Spinal cord (tissue), 10 donors: Measurements from ENCODE around the gene DCST2. TPM values are rescaled to one million over a fixed set of nuclear protein-coding genes. Genes with fewer than 3 reads are reported as not detected.

ENCODE experiments used
- DNase-seq, 6 donors: peaks; one replicate each; pipeline versions ENCODE4 v3.0.0 to v3.0.0-alpha.2; 2013 to 2015; ENCODE audit warnings: low spot score in 6 of 6, low read depth in 4 of 6
- H3K27ac ChIP-seq: one replicate; pipeline ENCODE4 v1.5.1; 2013; ENCODE audit warnings: low read depth, low read length, control low read depth
- H3K27me3 ChIP-seq: one replicate; pipeline ENCODE4 v1.6.1; 2013; ENCODE audit warnings: low read length; ENCODE audit not compliant: control insufficient read depth, insufficient read depth
- H3K36me3 ChIP-seq: one replicate; pipeline ENCODE4 v1.6.1; 2013; ENCODE audit warnings: low read length; ENCODE audit not compliant: control insufficient read depth, insufficient read depth
- H3K4me1 ChIP-seq: one replicate; pipeline ENCODE4 v1.6.1; 2013; ENCODE audit warnings: low read length; ENCODE audit not compliant: control insufficient read depth, insufficient read depth
- H3K4me3 ChIP-seq: one replicate; pipeline ENCODE4 v1.5.1; 2013; ENCODE audit warnings: low read depth, low read length, control low read depth
- H3K9me3 ChIP-seq: one replicate; pipeline ENCODE4 v1.6.1; 2013; ENCODE audit warnings: low read length; ENCODE audit not compliant: control insufficient read depth, insufficient read depth
- WGBS: methylation state at CpG from one replicate; pipeline ENCODE4 v1.1.5; 2013; ENCODE audit warnings: missing lambda C conversion rate; ENCODE audit not compliant: insufficient coverage; 5-methylcytosine and 5-hydroxymethylcytosine counted together
- long read RNA-seq, 4 donors: transcript quantifications; one replicate each; lab custom pipeline, GENCODE V29; 2026
- polyA plus RNA-seq, 2 donors: library from polyadenylated mRNA; unstranded; fragments of 120-200 nt; gene quantifications; one replicate each; pipeline ENCODE4 v1.2.1, GENCODE V29; 2013; ENCODE audit not compliant: insufficient read length in 2 of 2
- total RNA-seq, 2 donors: library from RNA; depleted of rRNA in 1 of 2; stranded (reverse); fragments of 120-200 nt in 1 of 2; fragments of >200 nt in 1 of 2; gene quantifications; one replicate each; pipeline versions ENCODE4 v1.2.3 to v1.2.4, GENCODE V29; 2013 to 2014
- donor health status: healthy.

The DCST2 gene
- total RNA-seq, result 1 to 10 TPM in 1 of 2 donors, under 1 TPM in 1; 0.10 to 1.0 TPM
- polyA plus RNA-seq, result 1 to 10 TPM; 1.1 to 1.2 TPM
- long read RNA-seq, donor 1, result 0 reads
- long read RNA-seq, donor 2, result 0 reads
- long read RNA-seq, donor 3, result 0 reads
- long read RNA-seq, donor 4, partial matches to known transcripts, result 0 of 1 reads
- long read RNA-seq, donor 4, other reads (novel, unspliced or antisense), result 0 of 1 reads

DNA sequence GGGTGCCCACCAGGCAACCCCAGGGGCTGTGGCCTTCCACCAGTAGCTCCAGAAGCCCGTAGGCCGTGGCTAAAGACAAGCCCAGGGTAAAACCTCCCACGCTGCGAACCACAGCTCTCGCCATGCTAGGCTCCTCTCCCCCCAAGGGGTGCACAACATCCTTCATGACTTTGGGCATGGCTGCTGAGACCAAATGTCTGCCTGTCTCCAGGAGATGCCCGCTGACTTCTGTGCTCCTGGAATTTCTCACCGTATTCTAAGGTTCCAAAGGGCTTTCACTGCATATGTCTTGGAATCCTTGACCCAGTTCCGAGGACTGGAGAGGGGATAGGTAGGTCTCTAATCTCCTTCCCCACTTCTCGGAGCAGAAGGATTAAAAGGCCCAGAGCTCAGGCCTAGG is at the start of gene DCST2, which contains the start of gene DCST1:
DCST2 (minus strand) TSS at position 258 of the 400 bp plus-strand sequence; CDS start at position 178, 80 bp downstream.
DCST1 (plus strand) TSS at position 301 of the 400 bp plus-strand sequence. CDS start 213 bp downstream, outside the sequence.
- no peaks in the 10 kb centered on the region for H3K9me3 ChIP-seq
- H3K4me3 ChIP-seq, result no peak within 1 kb of the TSS
- H3K36me3 ChIP-seq, result no peaks in the 10 kb centered on the region
- H3K4me1 ChIP-seq, result no peaks in the 10 kb centered on the region
- DNase-seq, result no peak
- 91% methylated on average over 9 of the region's 9 CpGs for WGBS
- no peaks in the 10 kb centered on the region for H3K27me3 ChIP-seq
- no peak within 1 kb of the TSS for H3K27ac ChIP-seq

DNA sequence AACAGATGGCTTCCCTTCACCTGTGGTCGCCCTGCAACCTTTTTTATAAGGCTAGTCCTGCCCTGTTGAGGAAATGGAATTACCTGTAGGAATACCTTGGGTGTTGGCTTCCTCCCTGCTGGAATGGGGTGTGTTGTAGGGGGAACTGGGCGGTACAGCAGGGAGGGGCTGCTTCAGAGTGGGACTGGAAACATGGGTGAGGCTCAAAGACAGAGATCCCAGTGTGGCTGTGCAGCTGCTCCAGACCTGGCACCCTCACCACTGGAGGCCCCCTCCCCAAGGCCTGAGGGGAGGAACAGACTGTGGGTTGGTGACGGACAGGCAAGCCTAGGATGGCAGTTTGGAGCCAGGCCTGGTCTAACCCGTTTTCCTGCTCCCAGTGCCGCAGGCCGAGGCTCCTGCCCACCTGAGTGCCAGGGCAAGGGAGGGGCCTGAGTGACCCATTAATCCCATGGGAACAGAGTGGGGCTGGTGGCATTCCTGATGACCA is 49.5 kb upstream of the DCST2 start:
- Histone ChIP-seq H3K36me3 (peaks cover 26% of the 10 kb centered on the region), H3K4me1 (peaks cover 77% of the 10 kb centered on the region), H3K27me3 (peaks cover 40% of the 10 kb centered on the region), H3K9me3 (no peaks in the 10 kb centered on the region), H3K4me3 (no peak overlapping the region), H3K27ac (no peak overlapping the region)
- no peak for DNase-seq
- 51% methylated on average over 6 of the region's 6 CpGs for WGBS

DNA sequence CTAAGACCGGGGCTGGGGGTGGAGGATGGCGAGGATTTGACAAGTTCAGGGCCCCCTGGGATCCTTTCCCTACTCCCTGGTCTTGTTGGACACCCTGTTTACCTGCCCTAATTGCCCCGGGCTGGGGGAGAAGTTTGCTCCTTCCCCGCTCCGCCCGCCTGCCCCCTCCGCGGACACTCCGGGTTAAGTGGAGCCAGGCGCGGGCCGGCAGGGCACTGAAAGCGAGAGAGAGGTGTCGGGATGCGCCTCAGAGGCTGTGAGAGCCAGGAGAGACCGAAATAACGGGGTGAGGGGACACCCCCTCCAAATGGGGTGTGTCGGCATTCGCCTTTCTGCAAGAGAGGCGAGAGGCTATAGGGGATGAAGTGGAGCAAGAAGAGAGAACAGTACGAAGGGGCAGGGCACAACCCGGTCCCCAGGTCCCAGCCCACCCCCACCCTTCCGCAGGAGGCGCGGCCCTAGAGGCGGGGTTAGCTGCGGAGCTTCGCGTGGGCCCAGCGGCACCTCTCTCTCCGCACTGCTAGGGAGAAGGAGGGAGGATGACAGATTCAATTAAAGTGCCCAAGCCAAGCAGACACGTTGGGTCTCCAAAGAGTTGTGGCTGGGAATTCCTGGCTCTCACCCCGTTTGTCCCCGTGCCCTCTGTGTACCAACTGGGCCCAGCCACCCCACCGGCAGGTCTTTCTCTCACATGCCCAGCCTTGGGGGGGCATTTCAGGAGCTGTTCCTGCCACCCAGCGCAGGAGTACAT is 48.9 kb upstream of the DCST2 start:
- Histone ChIP-seq H3K36me3 (peaks cover 25% of the 10 kb centered on the region), H3K9me3 (no peaks in the 10 kb centered on the region), H3K4me1 (peaks cover 81% of the 10 kb centered on the region), H3K4me3 (no peak overlapping the region), H3K27me3 (peaks cover 40% of the 10 kb centered on the region), H3K27ac (no peak overlapping the region)
- DNase-seq, result no peak
- WGBS, result 14% methylated on average over 17 of the region's 36 CpGs

DNA sequence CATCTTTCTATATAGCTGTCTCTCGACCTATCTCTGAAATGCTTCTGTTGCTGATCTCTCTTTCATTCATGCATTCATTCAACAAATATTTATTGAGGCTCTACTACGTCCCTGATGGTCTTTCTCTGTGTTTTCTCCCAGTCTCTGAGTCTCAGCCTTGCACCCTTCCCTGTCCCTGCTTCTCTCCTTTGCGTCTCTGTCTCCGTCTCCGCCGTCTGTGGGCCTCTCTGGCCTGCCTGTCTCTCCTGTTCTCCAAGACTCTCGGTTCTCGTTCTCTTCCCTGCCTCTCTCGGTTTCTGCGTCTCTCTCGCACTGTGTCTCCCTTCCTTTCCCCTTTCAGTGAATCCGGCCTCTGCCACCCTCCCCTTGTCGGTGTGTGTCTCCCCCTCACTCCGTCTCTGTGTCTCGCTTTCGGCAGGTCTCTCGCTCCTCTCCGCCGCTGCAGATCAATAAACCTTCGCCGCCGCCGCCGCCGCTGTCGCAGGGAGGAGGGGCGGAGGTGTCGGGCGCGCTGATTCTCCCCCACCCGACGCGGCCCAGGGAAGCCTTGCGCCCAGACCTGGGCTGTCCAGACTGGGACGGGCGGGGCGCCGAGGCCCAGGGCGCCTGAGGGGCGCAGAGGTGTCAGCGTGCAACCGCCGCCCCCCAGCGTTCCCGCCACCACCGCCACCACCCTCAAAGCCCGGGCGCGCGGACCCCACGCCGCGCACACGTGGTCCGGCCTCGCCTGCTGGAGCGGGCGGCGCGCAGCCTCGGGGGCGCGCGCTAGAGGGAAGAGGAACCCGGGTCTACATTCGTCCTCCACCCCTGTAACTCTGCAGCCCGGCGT is 48.1 kb upstream of the DCST2 start:
- Histone ChIP-seq H3K27me3 (peaks cover 40% of the 10 kb centered on the region), H3K36me3 (peaks cover 17% of the 10 kb centered on the region), H3K27ac (peak overlapping the region; percentile 52), H3K4me1 (peaks cover 79% of the 10 kb centered on the region), H3K4me3 (peak overlapping the region; percentile 47), H3K9me3 (no peaks in the 10 kb centered on the region)
- DNase-seq, result peak in 2 of 6 donors; percentile 59 to 74
- WGBS, result 5% methylated on average over 65 of the region's 68 CpGs

DNA sequence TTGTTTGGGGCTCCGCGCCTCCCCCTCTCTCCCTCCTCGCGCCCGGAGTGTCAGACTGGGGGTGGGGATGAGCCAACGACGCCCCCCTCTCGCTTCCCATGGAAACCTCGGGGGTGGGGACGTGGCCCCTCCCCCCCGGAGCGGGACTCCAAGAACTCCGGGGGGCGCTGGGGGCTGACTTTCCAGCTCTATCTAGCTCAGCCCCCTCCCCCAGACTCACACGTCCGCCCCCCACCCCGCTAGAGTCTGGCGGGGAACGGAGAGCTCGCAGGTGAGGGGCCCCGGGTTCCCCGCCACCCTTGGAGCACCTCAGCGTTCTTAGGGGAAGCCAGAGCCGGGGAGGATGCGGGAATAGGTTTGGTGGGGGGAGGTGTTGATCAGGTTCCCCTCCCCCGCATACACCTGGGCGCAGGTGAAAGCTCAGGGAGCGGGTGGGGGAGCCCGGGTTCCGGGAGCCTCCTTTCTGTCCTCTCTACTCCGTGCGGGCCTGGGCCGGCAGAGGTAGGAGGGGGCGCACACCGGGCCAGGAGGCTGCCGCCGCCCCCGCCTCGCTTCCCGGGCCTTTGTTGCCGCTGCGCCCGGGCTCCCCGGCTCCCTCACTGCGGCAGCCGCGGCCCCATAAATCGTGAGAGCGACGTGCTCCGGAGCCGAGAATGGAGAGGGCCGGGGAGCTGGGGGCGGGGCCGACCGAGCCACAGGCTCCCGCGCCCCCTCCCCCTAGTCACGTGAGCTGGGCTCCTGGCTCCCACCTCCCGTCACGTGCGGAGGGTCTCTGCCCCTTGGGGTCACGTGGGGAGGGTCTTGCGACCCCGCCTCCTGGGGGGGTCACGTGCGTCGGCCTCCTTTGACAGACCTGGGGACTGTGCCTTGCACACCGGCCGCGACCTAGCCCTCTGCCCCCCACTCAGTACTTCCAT is 47.0 kb upstream of the DCST2 start:
- Histone ChIP-seq H3K4me3 (peak overlapping the region; percentile 47), H3K36me3 (peaks cover 7% of the 10 kb centered on the region), H3K27me3 (peaks cover 40% of the 10 kb centered on the region), H3K4me1 (peaks cover 68% of the 10 kb centered on the region), H3K27ac (peak overlapping the region; percentile 58), H3K9me3 (no peaks in the 10 kb centered on the region)
- DNase-seq, result peak in 3 of 6 donors; percentile 84 to 97 (median 92)
- under 1% methylated on average over 49 of the region's 71 CpGs for WGBS

DNA sequence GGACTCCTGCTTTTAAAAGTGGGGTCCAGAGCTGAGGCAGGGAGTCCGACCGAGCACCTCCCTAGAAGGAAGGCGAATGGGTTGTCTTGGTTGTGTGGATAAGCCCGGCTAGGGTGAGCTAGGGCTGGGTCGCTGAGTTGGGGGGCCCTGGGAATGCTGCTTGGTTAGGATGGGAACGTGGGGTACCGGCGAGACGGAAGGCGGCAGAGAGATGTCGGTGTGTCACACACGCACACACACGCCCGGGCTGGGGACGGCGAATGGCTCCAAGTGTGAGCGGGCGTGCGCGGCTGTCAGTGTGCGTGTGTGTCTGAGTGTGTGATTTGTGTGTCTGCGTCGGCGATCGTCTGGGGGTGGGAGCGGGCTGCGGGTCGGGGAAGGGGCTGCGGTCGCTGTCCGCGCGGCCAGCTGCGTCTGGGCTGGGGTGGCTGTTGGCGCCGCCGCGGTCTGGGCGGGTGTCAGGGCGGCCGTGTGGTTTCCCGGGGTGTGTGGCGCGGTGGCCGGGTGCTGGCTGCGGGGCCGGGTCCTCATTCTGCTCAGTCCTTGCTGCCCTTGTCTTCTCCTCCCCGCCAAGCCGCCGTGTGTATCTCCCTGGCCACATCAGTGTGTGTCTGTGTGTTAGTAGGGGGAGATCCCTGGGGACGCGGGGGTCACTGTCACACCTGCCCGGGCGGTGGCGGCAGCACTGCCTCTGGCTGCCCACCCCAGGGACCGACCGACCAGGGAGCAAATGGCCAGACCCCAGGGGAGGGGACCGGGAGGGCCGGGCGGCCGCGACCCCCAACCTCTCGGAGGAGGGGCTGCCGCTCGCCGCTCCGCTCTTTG is 46.1 kb upstream of the DCST2 start:
- under 1% methylated on average over 56 of the region's 67 CpGs for WGBS
- DNase-seq, result peak in 2 of 6 donors; percentile 53 to 82
- Histone ChIP-seq H3K4me3 (peak overlapping the region; percentile 47), H3K27me3 (peaks cover 40% of the 10 kb centered on the region), H3K4me1 (peaks cover 65% of the 10 kb centered on the region), H3K36me3 (peaks cover 7% of the 10 kb centered on the region), H3K27ac (no peak overlapping the region), H3K9me3 (no peaks in the 10 kb centered on the region)

DNA sequence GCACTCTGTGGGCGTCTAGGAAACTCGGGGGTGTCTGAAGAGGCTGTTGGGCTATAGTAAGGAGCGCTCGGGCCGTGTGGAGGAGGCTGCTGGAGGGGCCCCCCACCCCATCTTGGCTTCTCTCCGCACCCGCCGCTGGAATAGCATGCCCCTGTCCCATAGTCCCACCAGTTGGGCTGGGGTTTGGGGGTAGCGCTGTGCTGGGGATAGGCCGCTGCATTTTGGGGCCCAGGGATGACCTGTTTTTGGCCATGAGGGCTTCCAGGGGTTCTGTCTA is 45.6 kb upstream of the DCST2 start:
- Histone ChIP-seq H3K9me3 (no peaks in the 10 kb centered on the region), H3K36me3 (peaks cover 7% of the 10 kb centered on the region), H3K4me3 (peak overlapping the region; percentile 47), H3K27me3 (peaks cover 38% of the 10 kb centered on the region), H3K4me1 (peaks cover 59% of the 10 kb centered on the region), H3K27ac (no peak overlapping the region)
- DNase-seq, result no peak
- 0% methylated on average over 6 of the region's 10 CpGs for WGBS

DNA sequence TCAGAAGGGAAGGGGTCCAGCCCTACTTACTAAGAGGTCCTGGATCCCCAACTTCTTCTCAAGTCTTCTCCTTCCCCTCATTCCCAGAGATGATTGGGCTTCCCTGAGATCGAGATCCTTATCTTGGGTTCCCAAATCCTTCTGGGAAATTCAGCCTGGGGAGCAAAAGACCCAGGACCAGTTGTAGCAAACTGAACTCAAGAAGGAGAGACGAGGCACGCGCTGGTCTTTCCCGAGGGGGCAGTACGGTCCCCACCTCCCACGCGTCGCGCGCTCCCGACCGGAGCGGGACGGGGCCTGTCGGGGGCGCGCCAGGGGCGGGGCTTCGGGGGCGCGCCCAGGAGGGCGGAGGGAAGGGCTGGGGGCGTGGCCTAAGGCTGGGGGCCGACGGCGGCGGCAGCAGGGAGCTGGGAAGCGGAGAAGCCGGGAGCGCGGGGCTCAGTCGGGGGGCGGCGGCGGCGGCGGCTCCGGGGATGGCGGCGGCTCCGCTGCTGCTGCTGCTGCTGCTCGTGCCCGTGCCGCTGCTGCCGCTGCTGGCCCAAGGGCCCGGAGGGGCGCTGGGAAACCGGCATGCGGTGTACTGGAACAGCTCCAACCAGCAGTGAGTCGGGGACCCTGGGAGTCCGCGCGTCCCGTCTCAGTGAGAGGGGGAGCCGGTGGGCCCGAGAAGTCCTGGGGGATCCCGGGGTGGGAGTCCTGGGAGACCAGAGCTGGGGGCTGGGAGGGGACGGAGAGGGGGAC is 45.1 kb upstream of the DCST2 start, which contains the start of gene EFNA3:
EFNA3 (plus strand) TSS at position 369 of the 741 bp plus-strand sequence; CDS start at position 474, 105 bp downstream.
- H3K27ac ChIP-seq, result no peak within 1 kb of the TSS

More for the DNA sequence above, 45.1 kb upstream of the DCST2 start, which contains the start of gene EFNA3:
- DNase-seq, result peak in 3 of 6 donors; percentile 76 to 95 (median 93)
- peaks cover 54% of the 10 kb centered on the region for H3K4me1 ChIP-seq
- no peaks in the 10 kb centered on the region for H3K9me3 ChIP-seq
- H3K27me3 ChIP-seq, result peaks cover 38% of the 10 kb centered on the region
- H3K36me3 ChIP-seq, result peaks cover 7% of the 10 kb centered on the region
- H3K4me3 ChIP-seq, result peak within 1 kb of the TSS; percentile 47
- WGBS, result 1% methylated on average over 59 of the region's 59 CpGs
